Measurements from ENCODE around the gene CAPN12.

The CAPN12 gene

GRCh38 chr19:38725469-38726283, 18.6 kb downstream of the CAPN12 start:
- no peak for DNase-seq

- DNase-seq, result no peak
Observed at GRCh38 chr19:38723990-38724854, 20.1 kb downstream of the CAPN12 start.

GRCh38 chr19:38723606-38723965, 20.7 kb downstream of the CAPN12 start:
- DNase-seq, result no peak

GRCh38 chr19:38722947-38723605, 21.2 kb downstream of the CAPN12 start:
- DNase-seq, result no peak

GRCh38 chr19:38721979-38722773, 22.1 kb downstream of the CAPN12 start:
- no peak for DNase-seq

- DNase-seq, result no peak
Observed at GRCh38 chr19:38721496-38721895, 22.8 kb downstream of the CAPN12 start.

GRCh38 chr19:38720559-38721236, 23.6 kb downstream of the CAPN12 start:
- DNase-seq, result no peak

GRCh38 chr19:38719761-38720558, 24.3 kb downstream of the CAPN12 start:
- DNase-seq, result no peak

GRCh38 chr19:38718747-38719543, 25.3 kb downstream of the CAPN12 start:
- no peak for DNase-seq

- no peak for DNase-seq
Observed at GRCh38 chr19:38717855-38718254, 26.4 kb downstream of the CAPN12 start.

GRCh38 chr19:38717051-38717450, 27.2 kb downstream of the CAPN12 start:
- no peak for DNase-seq

- peak in 1 of 2 experiments; percentile 41 for DNase-seq
Observed at GRCh38 chr19:38715555-38715954, 28.7 kb downstream of the CAPN12 start.

- DNase-seq, result no peak
Observed at GRCh38 chr19:38714354-38714778, 29.9 kb downstream of the CAPN12 start.

- no peak for DNase-seq
Observed at GRCh38 chr19:38713865-38714264, 30.4 kb downstream of the CAPN12 start.

- peak in 1 of 2 experiments; percentile 65 for DNase-seq
Observed at GRCh38 chr19:38713227-38713649, 31.0 kb downstream of the CAPN12 start.

GRCh38 chr19:38712161-38712748, 32.0 kb downstream of the CAPN12 start:
- no peak for DNase-seq

GRCh38 chr19:38711726-38712153, 32.5 kb downstream of the CAPN12 start:
- peak in 1 of 2 experiments; percentile 20 for DNase-seq

GRCh38 chr19:38710928-38711725, 33.1 kb downstream of the CAPN12 start:
- DNase-seq, result no peak

GRCh38 chr19:38710416-38710702, 33.9 kb downstream of the CAPN12 start:
- DNase-seq, result no peak
